Measurements from ENCODE around the gene TTC31.
"Not testable (repeated sequence)": the region's sequence is repeated elsewhere in the genome, so short reads cannot be mapped to it uniquely, and the experiment has no call there.

The TTC31 gene

GRCh38 chr2:74483675-74484164, 839 bp downstream of the TTC31 start:
- not testable (repeated sequence) for DNase-seq (ENCODE audit: extremely low read depth in 1 of 2, low read depth in 1 of 2)

DNA sequence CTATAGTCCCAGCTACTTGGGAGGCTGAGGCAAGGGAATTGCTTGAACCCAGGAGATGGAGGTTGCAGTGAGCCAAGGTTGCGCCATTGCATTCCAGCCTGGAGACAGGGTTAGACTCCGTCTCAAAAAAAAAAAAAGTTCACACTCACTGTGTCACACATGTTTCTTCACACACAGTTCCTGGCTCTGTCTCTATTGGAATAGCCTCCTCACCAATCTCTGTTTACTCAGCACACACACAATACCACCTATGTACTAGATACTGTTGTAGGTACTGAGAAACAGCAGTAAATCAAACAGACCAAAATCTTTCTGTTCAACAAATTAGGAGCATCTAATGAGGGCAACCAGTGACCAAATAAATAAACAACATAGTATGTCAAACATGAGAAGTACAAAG, 3.3 kb downstream of the TTC31 start:
- DNase-seq (ENCODE audit: extremely low read depth in 1 of 2, low read depth in 1 of 2) = no peak

DNA sequence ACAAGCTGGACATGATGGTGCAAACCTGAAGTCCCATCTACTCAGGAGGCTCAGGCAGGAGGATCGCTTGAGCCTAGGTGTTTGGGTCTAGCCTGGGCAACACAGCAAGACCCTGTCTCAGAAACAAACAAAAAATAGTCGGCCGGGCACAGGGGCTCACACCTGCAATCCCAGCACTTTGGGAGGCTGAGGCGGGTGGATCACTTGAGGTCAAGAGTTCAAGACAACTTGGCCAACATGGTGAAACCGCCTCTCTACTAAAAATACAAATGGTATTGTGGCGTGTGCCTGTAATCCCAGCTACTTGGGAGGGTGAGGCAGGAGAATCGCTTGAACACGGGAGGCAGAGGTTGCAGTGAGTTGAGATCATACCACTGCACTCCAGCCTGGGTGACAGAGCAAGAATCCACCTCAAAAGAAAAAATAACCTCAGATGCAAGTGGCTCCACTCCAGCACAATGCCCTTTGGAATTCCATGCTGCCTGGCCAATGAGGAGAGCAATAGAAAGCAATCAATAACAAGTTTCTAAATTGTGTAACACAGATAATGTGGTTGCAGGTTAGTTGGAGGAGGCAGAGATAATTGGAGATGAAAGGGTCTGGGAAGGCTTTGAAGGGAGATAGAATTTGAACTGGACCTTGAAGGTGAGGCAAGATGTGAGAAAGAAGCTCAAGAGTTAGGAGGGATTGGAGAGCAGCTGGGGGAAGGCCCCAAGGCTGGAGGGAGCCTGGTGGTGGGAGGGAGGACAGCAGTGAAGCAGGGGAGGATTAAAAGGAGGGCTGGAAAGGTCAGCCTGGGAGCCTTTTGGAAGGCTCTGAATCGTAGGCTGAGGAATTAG, 6.0 kb downstream of the TTC31 start:
- no peak for DNase-seq (ENCODE audit: extremely low read depth in 1 of 2, low read depth in 1 of 2)

GRCh38 chr2:74489906-74490305, 7.0 kb downstream of the TTC31 start:
- DNase-seq (ENCODE audit: extremely low read depth in 1 of 2, low read depth in 1 of 2) = no peak

GRCh38 chr2:74491648-74492544, 9.0 kb downstream of the TTC31 start:
- no peak for DNase-seq (ENCODE audit: extremely low read depth in 1 of 2, low read depth in 1 of 2)

GRCh38 chr2:74493546-74493945, 10.7 kb downstream of the TTC31 start:
- no peak for DNase-seq (ENCODE audit: extremely low read depth in 1 of 2, low read depth in 1 of 2)

DNA sequence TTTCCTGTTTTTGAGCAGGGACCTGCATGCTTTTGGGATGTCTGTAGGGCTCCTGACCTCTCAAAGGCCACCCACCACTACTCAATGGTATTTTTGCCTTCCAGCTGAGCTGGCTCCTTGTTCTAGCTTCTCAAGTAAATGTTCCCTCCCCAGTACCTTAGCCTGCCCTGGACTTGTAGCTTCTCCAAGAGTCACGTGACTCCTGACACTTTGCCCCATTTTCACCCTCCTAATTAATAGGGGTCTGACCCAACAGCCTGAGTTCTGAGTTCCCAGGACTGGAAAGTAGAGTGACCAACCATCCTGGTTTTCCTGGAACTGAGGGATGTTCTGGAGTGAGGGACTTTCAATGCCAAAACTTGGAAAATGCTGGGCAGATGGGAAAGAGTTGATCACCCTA, 12.6 kb downstream of the TTC31 start:
- DNase-seq (ENCODE audit: extremely low read depth in 1 of 2, low read depth in 1 of 2) = no peak

- no peak for DNase-seq (ENCODE audit: extremely low read depth in 1 of 2, low read depth in 1 of 2)
These were observed 14.3 kb downstream of the TTC31 start for GRCh38 chr2:74496997-74497776.

DNA sequence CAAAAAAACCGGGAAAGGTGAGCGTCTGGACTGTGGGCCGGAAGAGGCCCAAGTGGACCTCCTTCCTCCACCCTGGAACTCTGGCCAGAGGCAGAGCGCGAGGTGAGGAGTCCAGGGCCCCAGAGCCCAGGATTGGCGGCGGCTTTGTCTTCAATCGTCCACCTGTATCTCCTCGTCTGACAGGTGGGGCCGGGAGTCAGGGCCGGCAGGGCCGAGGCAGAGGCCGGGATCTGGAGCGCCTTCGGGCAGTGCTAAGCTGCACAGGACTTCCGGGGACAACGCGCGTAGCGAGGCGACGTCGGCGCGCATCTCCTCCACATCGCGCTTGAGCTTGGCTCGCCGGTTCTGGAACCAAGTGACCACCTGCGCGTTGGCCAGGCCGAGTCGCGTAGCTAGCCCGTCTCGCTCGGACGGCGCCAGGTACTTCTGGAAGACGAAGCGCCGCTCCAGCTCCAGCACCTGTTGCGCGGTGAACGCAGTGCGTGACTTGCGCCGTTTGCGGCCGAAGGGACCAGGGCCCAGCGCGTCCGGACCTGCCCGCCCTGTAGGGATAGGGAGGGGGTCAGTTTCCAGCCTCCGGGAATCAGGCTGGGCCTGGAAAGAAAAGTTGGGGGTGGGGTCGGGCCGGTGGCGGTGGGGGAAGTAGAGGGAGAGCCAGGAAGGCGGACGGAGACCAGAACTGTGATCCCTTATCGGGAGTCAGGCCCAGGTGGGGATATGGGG, 15.1 kb downstream of the TTC31 start:
- DNase-seq (ENCODE audit: extremely low read depth in 1 of 2, low read depth in 1 of 2) = no peak

DNA sequence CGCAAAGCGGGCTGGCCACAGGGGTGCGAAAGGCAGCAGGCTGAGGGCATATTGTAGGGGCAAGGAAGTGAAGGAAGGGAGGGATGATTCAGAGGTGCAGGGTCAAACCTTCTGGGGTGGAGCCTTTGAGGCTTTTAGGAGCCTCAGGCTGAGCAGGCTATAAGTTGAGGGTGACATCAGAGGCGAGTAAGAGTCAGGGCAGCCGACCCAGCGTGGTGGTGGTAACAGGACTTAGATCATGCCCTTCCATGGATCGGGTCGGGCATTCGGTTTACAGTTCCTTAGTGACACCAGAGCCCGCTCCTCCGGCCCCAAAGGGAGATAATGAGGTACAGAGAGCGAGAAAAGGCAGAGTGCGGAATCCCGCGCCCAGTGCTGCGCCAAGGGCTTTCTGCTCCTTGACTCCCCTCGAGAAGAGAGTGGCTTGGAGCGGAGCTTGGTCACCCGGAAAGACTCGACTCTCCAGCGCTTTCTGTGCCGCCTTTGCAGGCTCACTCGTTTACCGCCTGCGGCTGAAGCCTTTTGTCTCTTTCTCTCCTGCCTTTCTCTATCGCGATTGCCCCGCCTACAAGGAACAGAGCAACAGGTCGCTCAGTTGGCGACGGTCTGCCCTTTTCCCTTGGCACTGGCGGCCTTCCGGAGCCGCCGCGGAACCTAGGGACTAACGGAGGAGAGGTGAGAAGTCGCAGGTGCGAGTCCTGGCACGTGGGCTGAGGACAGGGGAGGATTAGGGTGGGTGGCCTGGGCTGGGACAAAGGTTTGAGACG, 15.8 kb downstream of the TTC31 start:
- DNase-seq (ENCODE audit: extremely low read depth in 1 of 2, low read depth in 1 of 2) = no peak

DNA sequence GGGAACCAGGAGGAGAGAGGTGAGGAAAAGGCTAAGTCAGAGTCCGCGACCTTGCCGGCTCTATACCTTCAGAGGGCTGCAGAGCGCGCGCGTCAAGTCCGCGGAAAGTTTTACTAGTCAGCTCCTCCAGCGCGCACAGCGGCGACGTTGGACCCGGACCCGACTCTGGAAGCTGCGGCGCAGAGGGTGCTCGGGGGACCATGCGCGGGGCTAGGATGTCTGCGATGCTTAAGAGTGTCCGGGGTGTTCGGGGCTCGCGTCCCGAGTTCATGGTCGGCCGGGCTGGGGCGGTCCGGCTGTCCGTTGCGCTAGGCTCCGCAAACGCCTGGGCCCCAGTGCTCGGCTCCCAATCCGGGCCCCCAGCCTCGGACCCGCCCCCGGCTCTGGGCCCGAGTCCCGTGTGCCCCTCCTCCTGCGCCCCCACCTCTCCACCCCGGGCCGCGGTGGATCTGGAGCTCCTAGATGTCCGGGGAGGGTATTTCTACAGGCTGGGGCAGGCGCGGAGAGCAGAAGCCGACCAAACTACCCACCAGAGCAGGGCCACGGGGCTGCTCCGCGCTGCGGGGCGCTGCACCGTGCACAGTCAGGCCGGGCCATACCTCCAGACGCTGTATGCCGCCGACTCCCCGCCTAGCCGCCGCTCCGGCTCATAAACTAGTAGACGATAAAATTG, 16.5 kb downstream of the TTC31 start, which contains the start of gene LBX2:
LBX2 (minus strand) TSS at position 337 of the 673 bp plus-strand sequence; CDS start at position 271, 66 bp downstream.
- no peak for DNase-seq (ENCODE audit: extremely low read depth in 1 of 2, low read depth in 1 of 2)

DNA sequence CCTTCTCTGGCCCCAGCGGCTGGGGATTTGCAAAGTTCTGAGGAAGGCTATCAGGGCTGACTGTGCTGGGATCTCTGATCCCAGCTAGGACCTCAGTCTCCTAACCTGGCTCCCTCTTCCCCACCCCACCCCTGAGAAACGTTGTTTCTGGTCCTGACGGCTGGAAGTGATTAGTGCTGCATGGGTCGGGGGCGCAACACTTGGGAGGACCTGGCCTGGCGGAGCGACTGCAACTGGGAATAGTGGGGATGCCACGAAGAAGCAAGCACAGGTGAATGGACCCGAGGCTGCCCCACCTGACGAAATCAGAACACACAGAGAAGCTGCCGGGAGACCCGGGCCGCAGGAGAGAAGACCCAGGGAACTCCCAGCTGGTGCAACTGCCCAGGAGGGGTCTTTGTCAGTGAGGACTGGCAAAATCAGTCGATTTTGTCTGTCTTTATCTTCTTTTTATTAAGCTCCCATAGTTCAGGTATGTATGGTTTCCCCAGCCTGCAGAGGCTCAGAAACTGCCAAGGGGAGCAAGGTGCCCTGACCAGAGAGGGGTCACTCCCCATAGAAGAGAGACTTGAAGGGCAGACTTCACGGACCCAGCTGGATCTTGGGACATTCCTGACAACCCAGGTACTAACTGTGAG, 17.2 kb downstream of the TTC31 start:
- DNase-seq (ENCODE audit: extremely low read depth in 1 of 2, low read depth in 1 of 2) = no peak

GRCh38 chr2:74500578-74500946, 17.7 kb downstream of the TTC31 start:
- DNase-seq (ENCODE audit: extremely low read depth in 1 of 2, low read depth in 1 of 2) = no peak

GRCh38 chr2:74501335-74502071, 18.6 kb downstream of the TTC31 start:
- DNase-seq (ENCODE audit: extremely low read depth in 1 of 2, low read depth in 1 of 2) = no peak

DNA sequence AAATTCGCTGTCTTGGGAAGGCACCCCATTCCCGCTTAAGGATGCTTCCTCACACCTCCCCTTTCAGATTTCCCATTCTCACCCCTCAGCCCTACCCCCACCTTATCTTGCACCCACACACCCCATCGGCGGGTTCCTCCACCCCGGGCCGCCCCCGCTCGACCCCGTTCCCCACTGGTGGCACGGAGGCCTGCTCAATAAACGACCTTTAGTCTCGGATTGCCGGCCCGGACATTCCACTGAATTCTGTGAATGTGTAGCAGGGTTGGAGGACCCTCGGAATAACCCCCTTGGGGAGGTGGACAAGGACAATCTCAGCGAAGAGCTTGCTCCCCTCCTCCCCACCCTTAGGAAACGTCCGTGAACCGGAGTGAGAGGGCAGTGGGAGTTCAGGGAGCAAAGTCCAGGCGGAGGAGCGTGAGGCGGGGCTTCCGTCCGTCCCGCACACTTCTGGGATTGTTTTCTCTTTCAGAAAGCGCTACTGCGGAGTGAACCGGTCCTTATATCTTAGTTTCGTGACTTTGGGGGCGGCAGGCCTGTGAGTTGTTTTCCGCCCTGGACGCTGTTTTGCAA, 19.4 kb downstream of the TTC31 start:
- no peak for DNase-seq (ENCODE audit: extremely low read depth in 1 of 2, low read depth in 1 of 2)

DNA sequence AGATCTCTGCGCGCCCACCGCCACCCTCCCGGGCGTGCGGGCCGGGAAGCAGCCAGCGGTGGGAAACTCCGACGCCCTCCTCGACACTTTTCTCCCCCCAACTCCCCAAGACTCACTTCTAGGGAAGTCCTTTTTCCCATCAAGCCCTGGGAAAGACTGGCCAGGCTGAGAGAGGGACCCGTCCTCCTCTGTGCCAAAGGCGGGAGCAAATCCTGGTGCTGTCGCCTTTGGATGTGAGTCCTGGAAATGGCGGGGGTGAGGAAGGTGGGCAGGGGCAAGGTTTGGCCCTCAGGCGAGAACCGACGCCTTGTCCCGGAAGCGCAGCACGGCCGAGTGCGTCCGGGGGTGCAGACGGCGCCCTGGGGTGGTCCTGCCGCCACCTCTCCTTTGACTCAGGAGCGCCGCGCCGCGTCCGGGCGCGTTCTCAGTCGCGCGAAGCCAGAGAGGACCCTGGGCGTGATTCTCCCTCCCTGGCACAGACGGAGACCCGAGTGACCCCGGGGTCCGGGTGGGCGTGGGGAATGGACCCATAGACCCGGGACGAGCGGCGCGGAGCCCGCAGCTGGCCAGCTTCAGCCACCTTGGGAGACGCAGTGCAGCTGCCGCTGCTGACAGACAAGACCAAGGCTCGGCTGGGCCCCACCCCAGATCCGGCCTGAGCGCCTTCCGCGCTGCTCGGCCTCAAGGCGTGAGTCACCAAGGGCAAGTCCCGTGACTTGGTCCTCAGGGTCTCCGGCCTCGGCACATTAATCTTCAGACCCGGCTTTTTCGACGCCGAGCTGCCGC, 20.0 kb downstream of the TTC31 start:
- peak; percentile 50 to 51 for DNase-seq (ENCODE audit: extremely low read depth in 1 of 2, low read depth in 1 of 2)
